ENCODE measurements around the gene TMEM42. TPM values are rescaled to one million over a fixed set of nuclear protein-coding genes. Genes with fewer than 3 reads are reported as not detected.

The TMEM42 gene
- total RNA-seq, 2 donors from 2014 or later: 6.6 to 9.2 TPM

DNA sequence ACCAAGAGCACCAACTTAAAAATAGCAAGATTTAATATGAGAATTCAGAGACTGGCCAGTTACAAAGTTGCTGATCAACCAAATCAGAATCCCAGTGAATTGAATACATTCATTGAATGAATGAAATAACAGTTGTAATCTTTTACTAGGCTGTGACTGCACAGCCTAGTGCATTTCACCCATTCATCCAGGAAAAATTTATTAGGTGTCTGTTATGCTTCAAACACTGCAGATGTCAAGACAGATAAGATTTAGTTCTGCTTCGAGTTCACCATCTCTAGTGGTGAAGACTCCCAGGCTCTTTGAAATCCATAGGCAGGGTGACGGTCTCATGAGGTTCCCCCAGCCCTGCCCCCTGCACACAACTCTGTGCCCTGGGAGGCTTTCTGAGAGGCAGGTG lies 41.6 kb downstream of the TMEM42 start:
- intact Hi-C loops (cut with DNase I, micrococcal nuclease): no loop called here
- ATAC-seq (no peak), DNase-seq (no peak)

DNA sequence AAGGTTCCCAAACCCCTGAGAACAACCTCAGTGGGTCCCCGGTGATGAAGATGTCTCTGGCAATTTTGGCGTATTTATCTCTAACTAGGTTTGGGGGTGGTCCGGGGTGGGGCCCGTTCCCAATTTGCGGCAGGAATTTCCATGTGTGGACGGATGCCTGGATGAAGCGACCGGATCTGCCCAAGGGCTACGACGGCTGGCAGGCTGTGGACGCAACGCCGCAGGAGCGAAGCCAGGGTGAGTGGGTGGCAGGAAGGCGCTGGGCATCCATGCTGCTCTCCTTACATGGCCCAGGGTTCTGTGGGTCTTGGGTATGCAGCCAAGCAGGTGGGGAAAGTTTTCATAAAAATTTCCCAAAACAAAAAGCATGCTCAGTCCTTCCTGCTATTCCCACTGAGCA lies 42.0 kb downstream of the TMEM42 start:
- no peak for DNase-seq
- intact Hi-C loops (cut with DNase I, micrococcal nuclease): no loop called here
- ATAC-seq: no peak

DNA sequence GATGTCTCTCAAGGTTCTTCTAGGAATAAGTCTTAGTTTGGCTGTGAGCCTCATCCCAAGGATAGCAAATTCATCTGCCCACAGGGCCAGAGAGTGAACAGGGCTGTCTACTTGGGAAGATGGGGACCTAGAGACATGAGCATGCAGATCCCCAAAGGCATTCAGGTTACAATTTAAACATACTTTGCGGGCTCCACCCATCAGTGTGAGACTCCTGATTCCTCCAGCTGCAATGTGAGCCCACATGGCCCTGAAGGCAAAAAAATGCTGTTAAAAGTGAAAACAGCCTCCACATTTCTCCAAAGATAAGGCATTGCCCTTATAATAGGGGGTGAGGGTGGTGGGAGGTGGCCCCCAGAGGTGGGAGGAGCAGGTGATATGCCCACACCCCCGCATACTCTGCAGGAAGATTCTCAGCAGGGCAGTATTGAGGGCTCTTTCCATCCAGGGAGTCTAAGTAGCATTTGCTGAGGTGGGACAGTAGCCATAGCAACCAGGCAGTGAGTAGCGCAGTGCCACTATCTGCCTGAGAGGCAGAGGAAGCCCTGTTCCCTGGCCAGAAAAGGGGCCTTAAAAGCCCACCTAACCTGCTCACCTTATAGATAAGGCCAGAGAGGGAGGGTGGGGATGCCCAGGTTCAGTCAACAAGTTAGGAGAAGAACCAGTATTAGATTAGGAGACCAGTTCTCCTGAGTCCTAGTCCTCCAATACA lies 43.9 kb downstream of the TMEM42 start:
- no peak for DNase-seq
- no peak for ATAC-seq
- intact Hi-C loops (cut with DNase I, micrococcal nuclease): no loop called here

DNA sequence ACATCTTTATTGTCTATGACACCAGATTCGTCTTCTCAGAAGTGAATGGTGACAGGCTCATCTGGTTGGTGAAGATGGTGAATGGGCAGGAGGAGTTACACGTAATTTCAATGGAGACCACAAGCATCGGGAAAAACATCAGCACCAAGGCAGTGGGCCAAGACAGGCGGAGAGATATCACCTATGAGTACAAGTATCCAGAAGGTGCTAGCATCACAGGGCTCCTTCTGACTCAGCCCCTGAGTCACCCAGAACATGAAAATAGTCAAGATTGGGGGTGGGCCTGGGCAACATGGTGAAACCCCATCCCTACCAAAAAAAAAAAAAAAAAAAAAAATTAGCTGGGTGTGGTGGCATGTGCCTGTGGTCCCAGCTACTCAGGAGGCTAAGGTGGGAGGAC lies 45.3 kb downstream of the TMEM42 start:
- no peak for DNase-seq
- ATAC-seq: no peak
- intact Hi-C loops (cut with DNase I, micrococcal nuclease): no loop called here

DNA sequence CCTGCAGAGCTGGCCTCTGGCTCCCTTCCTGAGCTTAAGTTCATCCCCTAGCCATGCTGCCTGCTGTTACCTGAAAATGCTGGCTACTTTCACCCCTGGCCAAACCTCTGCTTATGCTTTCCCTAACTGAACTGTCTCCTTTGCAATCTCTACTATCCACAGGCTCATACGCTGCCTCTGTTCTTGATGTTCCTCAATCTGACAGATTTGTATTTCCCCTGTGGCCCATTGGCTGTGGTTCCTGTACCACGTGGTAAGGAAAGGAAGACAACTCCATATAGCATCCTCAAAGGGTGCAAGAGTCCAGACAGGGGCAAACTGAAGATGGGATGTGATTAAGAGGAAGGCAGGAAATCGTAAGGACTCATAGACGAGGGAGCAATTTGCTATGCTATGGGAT lies 45.9 kb downstream of the TMEM42 start:
- DNase-seq (no peak), ATAC-seq (no peak)
- intact Hi-C loops (cut with DNase I, micrococcal nuclease): no loop called here

DNA sequence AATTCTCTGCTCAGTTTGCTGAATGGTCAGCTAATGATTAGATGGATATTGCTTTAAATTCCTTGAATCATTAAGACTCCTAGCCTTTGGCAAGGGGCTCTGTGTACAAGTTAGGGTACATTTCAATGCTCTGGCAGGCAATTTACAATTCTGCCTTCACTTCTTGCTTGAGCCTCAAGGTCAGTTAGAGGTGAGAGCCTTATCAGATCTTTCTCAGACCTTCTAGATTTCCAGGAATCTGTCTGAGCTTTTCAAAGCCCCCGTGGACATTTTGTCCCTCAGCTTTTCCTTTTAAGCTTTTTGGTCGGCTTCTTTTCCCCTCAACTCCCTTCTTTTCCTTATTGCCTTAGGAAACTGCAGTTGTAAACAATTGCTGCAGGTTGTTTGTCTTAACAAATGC lies 47.4 kb downstream of the TMEM42 start:
- intact Hi-C loops (cut with DNase I, micrococcal nuclease): no loop called here
- DNase-seq (no peak), ATAC-seq (no peak)

DNA sequence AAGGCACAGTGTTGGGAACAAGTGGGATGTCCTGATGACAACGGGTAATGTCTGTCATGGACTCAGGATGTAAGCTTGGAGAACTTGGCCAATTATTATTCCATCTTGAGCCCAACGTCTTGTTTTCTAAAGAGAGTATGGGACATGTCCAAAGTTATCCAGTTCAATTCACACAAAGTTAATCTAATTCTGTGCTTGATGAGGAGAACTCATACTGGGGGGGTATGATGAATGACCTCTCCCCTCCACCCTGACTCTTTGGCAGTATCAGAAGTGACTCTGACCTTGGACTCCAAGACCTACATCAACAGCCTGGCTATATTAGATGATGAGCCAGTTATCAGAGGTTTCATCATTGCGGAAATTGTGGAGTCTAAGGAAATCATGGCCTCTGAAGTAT lies 49.0 kb downstream of the TMEM42 start:
- ATAC-seq (no peak), DNase-seq (no peak)
- intact Hi-C loops (cut with DNase I, micrococcal nuclease): loop anchor here (5.0 to 10.0 kb wide), 2 partner anchors 376 to 378 kb away; no protein-coding TSS in a partner anchor

DNA sequence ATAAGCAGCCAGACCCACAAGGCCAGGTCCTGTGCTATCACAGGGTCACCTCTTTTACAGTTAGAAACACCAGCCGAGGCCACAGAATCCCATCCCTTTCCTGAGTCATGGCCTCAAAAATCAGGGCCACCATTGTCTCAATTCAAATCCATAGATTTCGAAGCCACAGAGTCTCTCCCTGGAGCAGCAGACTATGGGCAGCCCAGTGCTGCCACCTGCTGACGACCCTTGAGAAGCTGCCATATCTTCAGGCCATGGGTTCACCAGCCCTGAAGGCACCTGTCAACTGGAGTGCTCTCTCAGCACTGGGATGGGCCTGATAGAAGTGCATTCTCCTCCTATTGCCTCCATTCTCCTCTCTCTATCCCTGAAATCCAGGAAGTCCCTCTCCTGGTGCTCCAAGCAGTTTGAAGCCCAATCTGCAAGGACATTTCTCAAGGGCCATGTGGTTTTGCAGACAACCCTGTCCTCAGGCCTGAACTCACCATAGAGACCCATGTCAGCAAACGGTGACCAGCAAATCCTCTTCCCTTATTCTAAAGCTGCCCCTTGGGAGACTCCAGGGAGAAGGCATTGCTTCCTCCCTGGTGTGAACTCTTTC lies 52.3 kb downstream of the TMEM42 start:
- intact Hi-C loops (cut with DNase I, micrococcal nuclease): loop anchor here (5.0 to 10.0 kb wide), 2 partner anchors 379 to 382 kb away; no protein-coding TSS in a partner anchor
- peak; percentile 47 to 80 for DNase-seq
- ATAC-seq: peak; percentile 85

DNA sequence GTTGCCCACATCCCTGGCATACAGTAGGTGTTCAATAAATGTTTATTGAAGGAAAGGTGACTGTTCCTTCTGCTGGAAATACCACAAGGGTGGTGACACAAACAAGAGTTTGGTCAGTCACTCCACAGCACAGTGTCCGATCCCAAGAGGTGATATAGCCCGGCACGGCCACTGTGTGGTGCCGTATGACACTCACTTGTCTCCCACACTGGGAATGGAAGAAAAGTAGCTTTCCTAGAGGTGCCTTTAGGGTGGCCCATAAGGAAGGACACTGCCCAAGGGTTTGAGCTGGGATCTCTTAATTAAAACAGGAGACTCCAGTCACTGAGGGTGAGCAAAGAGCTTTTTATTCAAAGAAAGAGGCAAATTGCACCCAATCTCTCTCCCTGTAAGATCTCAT lies 53.2 kb downstream of the TMEM42 start:
- ATAC-seq (peak; percentile 77), DNase-seq (peak in 1 of 2 donors; percentile 20)
- intact Hi-C loops (cut with DNase I, micrococcal nuclease): loop anchor here (5.0 to 10.0 kb wide), 2 partner anchors 380 to 383 kb away; no protein-coding TSS in a partner anchor

Other genes starting within 250 kb of the TMEM42 start
- gene ZNF197, start 236.9 kb upstream of the TMEM42 start, total RNA-seq: 10 to 100 TPM; 10.1 to 12.5 TPM
- 1 to 10 TPM; 7.0 to 7.1 TPM for gene ZNF35, start 213.2 kb upstream of the TMEM42 start, total RNA-seq
- 1 to 10 TPM; 2.2 to 3.1 TPM for gene ZNF502, start 149.3 kb upstream of the TMEM42 start, total RNA-seq
- gene ZNF501, start 132.3 kb upstream of the TMEM42 start, total RNA-seq: 1 to 10 TPM; 1.3 to 2.6 TPM
- gene KIAA1143, start 100.3 kb upstream of the TMEM42 start, total RNA-seq: 10 to 100 TPM; 14.4 to 16.0 TPM
- 1 to 10 TPM; 2.6 to 4.2 TPM for gene KIF15, start 100.1 kb upstream of the TMEM42 start, total RNA-seq
- gene TGM4, start 12.7 kb downstream of the TMEM42 start, total RNA-seq: not detected
- 100 to 1,000 TPM; 152 to 171 TPM for gene ZDHHC3, start 114.3 kb downstream of the TMEM42 start, total RNA-seq
- gene EXOSC7, start 114.3 kb downstream of the TMEM42 start, total RNA-seq: 10 to 100 TPM; 18.9 to 22.2 TPM
- 10 to 100 TPM; 13.7 to 19.2 TPM for gene CLEC3B, start 164.4 kb downstream of the TMEM42 start, total RNA-seq

Data from left colon (tissue), 2 donors.